ENCODE measurements around the gene GUCD1. TPM values are rescaled to one million over a fixed set of nuclear protein-coding genes. Genes with fewer than 3 reads are reported as not detected.

The GUCD1 gene
- total and polyA plus RNA-seq, 2 of the 8 experiments (the other 6 are each of a cell fraction or from before 2014, with no cell fraction given) = 85.2 to 128 TPM

DNA sequence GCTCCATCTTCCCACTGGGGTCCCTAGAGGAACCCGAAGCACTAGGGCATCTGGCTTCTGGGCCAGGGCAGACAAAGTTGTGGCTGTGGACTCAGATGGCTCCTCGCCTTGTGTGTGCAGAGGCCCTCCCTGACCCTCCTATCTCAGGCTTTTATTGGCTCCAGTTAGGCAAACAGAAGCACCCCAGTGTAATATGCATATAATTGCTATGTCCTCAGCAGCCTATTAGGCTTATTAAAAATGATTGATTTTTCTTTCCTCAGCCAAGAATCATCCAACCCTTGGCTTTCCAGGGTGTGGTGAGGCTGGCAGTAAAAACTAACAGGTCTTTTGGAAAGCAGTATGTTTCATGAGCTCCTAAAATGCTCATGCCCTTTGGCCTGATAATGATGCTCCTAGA is 37.5 kb downstream of the GUCD1 start (continued):
- TF ChIP-seq SRF (IDR thresholded peaks at IDR 0.05; ENCODE audit: low read depth, low read length) (no peak), CBX8 (IDR thresholded peaks at IDR 0.05; ENCODE audit: borderline replicate concordance, low read depth, low read length) (no peak), BCL11A (IDR thresholded peaks at IDR 0.05; ENCODE audit: low read depth in 2 of 2, low read length in 2 of 2) (no peak)
